ENCODE results near the gene SLC13A1. TPM values are rescaled to one million over a fixed set of nuclear protein-coding genes. Genes with fewer than 3 reads are reported as not detected.
"Not testable (repeated sequence)": the region's sequence is repeated elsewhere in the genome, so short reads cannot be mapped to it uniquely, and the experiment has no call there.

Gene SLC13A1
- polyA plus RNA-seq, 12 donors, result 0.15 TPM; not detected in 11

DNA sequence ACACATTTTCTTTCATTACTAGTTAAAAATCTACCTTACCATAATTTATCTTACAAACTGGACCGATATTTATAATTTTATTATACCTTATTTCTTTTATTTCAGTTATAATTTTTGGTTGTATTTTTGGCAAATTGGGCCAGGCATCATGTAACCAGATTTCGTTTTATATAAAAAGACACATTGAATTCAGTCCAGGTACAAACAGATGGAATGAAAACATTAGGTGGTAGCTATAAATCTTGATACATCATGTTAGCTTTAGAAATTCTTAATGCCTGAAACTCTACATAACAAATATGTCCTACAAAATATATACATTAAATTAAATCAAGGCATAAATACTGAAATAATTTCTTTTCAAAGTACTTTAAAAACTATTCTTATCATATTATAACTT is 73.1 kb downstream of the SLC13A1 start:
- DNase-seq, result no peak

DNA sequence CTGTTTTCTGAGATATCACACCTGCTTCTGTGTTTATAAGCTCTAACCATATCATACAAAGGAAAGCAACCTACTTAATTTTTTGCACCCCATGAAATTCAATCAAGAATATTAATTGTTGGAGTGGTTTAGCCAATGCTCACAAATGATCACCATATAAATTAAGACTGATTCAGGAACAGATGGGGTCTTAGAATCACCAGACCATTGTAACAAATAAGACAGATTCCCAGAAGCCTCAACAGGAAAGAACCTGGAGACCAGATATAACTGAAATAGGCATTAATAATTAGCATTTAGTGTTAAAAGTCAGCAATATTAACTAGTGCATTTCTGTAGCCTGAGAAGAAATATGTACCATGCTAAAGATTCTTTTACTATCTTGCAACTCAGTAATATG is 73.6 kb downstream of the SLC13A1 start:
- DNase-seq, result no peak

DNA sequence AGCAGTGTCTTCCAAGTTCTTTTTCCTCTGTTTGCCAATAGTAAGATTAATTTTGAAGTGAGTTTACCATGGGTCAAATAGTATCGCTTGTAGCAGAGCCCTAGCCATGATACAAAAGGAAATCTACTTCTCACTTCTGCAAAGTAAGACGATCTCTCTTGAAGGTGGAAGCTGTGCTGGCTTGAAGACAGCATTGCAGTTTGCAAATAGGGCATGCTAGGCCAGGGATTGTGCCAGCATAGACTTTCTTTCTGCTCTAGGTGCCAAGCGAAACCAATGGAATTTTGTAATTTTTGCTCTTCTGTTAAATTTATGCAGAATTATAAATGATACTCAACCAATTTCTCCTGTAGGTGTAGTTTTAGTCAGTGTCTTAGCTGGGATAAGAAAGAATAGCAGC is 74.5 kb downstream of the SLC13A1 start:
- DNase-seq, result no peak

DNA sequence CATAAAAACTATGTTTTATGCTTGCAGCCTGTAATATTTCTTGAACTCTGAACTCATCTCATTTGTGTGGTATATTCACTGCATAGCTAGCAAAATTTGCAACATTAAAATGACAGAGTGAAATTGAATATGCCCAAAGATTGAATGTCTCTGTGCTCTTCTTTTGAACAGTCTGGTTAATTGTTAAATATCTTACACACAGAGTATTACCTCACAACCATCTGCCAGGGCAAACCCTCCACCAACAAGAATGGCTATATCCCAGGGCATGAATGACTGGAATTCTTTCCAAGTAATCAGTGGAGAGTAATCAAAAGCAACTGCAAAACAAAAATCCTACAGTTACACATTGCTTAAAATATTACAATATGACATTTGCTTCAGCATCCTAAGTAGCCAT is 76.9 kb downstream of the SLC13A1 start:
- no peak for DNase-seq

DNA sequence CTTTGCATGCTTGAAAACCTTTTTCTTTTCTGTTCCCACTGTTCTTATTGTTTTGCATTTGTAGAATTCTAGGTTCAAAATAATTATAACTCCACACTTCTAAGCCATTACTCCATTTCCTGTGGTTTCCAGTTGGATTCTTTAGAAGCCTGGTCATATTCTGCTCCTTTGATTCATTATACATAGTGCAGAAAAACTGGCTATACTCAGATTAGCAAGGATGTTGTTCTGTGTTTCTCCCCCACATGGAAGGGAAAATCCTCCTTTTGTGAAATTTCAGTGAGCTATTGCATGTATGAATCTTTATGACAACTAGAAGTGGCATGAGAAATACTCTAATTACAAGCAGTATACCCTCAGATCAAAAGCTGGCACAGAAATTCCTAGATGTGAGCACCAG is 79.5 kb downstream of the SLC13A1 start:
- no peak for DNase-seq

DNA sequence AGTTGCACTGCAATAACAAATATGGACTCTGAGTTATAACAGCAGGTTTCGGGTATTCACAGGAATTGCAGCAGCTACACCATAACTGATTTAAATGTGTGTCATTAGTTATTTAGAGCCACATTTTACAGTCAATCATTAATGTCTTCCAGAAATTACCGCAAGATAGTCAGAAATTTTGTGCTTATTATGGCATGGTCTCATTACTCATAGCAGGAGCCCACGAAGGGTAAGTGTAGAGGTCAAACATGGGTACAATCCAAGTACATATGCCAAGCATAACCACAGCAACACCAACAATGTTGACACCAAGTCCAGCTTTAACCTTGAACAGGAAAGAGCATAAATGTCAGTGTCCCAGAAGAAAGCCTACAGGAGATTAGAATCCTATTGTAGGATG is 84.4 kb downstream of the SLC13A1 start:
- DNase-seq, result no peak

DNA sequence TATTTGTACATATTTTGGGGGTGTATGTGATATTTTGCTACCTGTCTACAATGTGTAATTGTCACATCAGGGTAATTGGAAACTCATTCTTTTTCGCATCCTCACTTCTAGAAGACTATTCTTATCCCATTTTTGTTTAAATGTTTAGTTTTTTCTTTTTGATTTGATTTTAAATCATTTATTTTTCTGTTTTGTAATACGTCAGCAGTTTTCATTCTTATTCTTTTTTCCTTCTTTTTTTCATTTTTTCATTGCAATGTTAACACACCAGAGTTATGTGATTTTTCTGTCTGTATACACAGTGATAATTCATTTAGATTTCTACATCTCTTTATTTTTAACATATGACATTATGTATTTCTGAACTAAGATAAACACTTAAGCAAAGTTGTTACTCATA is 85.5 kb downstream of the SLC13A1 start:
- no peak for DNase-seq

DNA sequence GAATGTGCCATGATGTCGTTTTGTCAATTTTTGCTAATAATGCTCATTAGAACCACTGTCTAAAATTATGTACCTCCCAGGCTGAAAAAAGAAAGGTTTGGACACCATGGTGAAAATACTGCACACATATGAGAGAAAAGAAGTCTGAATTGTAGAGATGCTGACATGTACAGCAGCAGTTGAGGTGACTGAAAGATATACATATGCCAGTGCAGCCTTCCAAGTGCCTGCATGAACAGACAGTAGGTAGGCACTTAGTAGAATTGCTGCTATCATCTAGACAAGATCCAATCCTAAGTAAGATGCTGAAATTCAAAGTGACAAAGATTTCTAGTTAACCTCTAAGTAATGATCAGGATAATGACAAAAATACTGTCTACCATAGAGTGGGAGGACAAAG is 86.9 kb downstream of the SLC13A1 start:
- DNase-seq, result no peak

DNA sequence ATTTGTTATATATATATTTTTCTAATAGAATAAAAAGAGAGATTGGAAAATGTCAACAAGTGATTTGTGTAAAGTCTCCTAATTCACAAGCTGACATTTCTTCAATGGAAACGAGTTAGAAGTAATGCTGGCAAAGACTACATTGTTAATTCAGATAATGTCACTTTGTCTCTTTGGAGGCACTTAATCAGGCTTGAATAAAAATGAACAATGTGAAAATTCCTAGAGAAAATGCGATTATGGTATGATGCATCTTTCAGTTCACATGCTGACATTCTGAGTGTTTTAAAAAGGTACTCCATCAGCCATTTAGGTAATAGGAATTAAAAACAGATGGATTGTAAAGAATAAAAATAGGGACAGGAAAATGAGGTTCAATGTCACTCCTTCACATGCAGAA is 100.1 kb downstream of the SLC13A1 start:
- DNase-seq, result no peak

DNA sequence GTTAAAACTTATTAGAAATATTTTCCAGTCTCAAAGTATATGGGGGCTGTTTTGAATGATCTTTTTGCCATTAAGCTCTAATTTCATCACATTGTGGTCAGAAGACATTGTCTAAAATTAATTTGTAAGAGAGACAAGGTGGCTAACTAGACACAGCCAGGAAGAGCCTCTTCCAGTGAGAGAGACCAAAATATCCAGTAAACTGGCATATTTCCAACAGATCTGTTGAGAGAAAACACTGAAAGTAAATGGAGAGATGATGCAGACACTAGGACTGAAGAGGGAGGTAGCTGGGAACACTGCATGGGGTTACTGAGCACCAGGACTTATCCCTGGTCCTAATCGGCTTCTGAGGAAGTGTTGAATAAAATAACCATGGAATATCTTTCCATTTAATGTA is 102.8 kb downstream of the SLC13A1 start:
- no peak for DNase-seq

DNA sequence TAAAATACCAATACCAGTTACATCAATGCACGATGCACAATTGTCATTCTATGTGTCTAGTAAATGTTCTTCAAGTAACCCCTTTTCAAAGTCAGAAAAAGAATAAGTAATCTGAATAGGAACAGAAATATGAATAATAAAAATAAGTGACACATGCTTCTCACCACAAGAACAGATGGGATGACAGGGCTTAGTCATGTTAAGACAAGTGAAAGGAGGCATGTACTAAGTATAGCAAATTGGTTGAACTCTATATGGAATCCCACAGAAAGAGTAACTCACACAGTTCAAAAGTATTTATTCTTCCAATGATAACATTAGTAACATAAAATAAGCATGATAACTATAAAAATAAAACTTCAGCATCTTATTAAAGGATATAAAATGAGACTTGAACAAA is 103.3 kb downstream of the SLC13A1 start:
- no peak for DNase-seq

DNA sequence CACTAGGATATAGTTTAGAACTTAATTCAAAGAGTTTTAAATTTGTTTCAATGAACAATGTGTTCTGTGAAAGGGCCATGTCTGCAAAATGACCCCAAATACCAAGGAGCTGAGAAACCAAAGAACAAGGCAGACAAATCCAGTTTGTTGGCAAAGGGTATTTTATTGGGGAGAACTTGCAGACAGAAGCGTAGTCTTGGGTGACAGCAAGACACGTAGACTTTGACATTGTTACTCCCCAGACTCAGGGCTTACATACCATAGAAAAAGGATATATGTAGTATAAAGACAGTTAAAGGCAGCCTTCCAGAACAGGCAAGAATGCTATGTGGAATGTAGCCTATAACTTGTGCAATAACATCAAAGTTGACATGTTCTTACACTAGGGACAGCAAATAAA is 109.3 kb downstream of the SLC13A1 start:
- no peak for DNase-seq

DNA sequence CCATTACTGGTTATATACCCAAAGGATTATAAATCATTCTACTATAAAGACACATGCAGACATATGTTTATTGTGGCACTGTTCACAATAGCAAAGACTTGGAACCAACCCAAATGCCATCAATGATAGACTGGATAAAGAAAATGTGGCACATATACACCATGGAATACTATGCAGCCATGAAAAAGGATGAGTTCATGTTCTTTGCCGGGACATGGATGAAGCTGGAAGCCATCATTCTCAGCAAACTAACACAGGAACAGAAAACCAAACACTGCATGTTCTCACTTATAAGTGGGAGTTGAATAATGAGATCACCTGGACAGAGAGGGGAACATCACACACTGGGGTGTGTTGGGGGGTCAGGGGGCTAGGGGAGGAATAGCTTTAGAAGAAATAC is 112.9 kb downstream of the SLC13A1 start:
- DNase-seq, result not testable (repeated sequence)

DNA sequence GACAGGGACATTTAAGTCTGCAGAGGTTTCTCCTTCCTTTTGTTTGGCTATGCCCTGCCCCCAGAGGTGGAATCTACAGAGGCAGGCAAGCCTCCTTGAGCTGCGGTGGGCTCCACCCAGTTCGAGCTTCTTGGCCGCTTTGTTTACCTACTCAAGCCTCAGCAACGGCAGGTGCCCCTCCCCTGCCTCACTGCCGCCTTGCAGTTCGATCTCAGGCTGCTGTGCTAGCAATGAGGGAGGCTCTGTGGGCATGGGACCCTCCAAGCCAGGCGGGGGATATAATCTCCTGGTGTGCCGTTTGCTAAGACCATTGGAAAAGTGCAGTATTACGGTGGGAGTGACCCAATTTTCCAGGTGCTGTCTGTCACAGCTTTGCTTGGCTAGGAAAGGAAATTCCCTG is 114.9 kb downstream of the SLC13A1 start:
- DNase-seq, result not testable (repeated sequence)

DNA sequence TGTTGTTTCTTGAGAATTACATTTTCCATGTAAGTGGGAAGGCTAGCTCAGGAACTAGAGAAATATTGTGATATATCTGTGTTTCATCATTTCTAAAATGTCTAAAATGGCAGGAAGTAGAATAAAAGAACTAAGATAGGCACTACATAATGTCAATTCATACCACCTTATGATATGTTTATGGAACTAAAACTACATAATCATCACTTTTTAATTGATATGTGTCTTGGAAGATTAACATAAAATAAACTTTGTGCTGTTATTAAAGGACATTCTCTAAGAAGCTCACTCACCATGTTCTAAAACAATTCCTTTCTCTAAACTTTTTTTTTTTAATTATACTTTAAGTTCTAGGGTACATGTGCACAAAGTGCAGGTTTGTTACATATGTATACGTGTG is 120.7 kb downstream of the SLC13A1 start:
- DNase-seq, result no peak

DNA sequence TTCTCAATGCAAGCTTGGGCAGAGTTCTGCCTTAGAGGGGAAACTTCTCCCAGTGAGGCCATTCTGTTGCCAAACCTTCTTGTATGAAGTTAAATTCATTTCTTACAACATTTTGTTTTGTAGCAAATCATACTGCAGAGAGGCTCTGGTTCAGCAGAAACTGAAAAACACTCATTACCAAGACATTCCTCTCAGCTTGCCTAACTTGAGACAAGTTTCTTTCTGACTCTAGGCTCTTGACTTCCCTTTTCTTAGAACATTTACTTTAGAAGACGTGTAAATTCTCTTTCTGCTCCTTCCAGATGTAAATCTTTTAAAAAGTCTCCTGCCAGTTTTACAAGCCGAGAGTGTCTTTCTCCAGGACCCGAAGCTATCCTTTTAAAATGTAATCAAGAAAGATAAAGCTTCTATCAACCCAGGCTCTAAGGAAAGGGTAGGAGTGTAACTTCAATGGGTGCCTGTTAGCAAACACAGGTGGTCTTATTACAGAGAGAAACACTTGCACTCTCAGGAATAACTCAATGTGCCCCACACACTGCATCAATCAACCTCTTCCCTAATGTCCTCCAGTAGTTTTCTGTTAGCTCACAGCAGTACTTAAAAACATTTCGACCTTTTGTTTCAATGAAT is 123.8 kb downstream of the SLC13A1 start:
- DNase-seq, result no peak

DNA sequence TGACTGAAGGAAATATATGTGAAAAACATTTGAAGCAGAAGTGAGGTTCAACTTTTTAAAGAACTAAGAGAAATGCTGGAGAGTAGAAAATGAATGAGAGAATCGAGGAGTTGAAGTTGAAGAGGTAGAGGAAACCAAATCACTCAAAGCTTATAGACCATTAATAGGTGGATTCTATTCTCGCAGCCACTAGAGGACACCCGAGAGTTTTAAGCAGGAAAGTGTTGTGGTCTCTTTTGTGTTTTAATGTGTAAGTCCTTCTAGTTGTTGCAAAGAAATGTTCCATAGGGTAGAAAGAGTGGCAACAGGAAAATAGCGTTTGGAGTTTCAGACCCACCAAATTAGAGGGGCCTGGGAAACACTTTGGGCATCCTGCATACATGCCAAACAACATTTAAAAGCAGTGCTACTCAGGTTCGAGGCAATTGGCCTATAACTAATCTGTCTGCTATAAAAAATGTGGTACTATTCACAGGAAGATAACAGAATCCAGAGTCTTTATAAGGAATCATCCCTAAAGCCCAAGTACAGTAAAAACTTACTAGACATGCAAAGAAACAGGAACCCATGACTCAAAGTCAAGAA is 129.0 kb downstream of the SLC13A1 start:
- no peak for DNase-seq

DNA sequence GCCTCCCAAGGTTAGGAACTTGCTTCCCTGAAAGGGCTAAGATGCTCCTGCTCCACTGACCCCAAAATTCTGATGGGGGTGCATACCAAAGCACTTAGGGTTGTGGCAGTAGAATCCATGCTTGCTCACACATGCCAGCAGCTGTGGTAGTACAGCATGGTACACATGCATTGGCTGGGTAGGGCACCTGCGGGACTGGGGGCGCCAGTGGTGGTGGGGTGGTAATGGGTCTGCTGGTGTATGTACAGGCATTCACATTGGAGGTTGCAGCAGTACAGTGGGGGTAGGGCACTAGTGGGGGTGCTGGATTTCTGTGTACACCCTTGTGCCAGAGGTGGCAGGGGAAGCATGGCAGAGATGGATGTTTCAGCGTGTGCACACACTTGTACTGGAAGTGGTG is 132.0 kb downstream of the SLC13A1 start:
- no peak for DNase-seq

Other genes with a start within 250 kb of the SLC13A1 start
- not detected for gene TAS2R16, start 204.3 kb downstream of the SLC13A1 start, polyA plus RNA-seq (ENCODE audit: insufficient read length in 12 of 12)